Ishikawa (cell line): ENCODE measurements around the gene PRSS33.

Experiments used
- CEBPB ChIP-seq: IDR thresholded peaks from 2 replicates; pipeline ENCODE4 v1.6.1; 2012
- CREB1 ChIP-seq: IDR thresholded peaks from 2 replicates; pipeline ENCODE4 v1.6.1; 2012; ENCODE audit warnings: low read depth
- EGR1 ChIP-seq: IDR thresholded peaks from 2 replicates; pipeline ENCODE4 v1.6.1; 2012
- EP300 ChIP-seq: IDR thresholded peaks from 2 replicates; pipeline ENCODE4 v1.6.1; 2012; ENCODE audit warnings: borderline replicate concordance
- FOXM1 ChIP-seq: IDR thresholded peaks from 2 replicates; pipeline ENCODE4 v1.6.1; 2012; ENCODE audit warnings: low read depth, borderline replicate concordance
- MAX ChIP-seq: IDR thresholded peaks from 2 replicates; pipeline ENCODE4 v1.6.1; 2012
- NFIC ChIP-seq: IDR thresholded peaks from 2 replicates; pipeline ENCODE4 v1.6.1; 2012
- RAD21 ChIP-seq: IDR thresholded peaks from 2 replicates; pipeline ENCODE4 v1.6.1; 2012; ENCODE audit warnings: low read depth
- REST ChIP-seq: IDR thresholded peaks from 2 replicates; pipeline ENCODE4 v1.6.1; 2012; ENCODE audit warnings: low read depth, mild to moderate bottlenecking
- TAF1 ChIP-seq: IDR thresholded peaks from 2 replicates; pipeline ENCODE4 v1.6.1; 2012; ENCODE audit warnings: low read depth, mild to moderate bottlenecking
- TCF12 ChIP-seq: IDR thresholded peaks from 2 replicates; pipeline ENCODE4 v1.6.1; 2012; ENCODE audit warnings: low read depth
- TEAD4 ChIP-seq: IDR thresholded peaks from 2 replicates; pipeline ENCODE4 v1.6.1; 2012
- USF1 ChIP-seq: IDR thresholded peaks from 2 replicates; pipeline ENCODE4 v1.6.1; 2012
- YY1 ChIP-seq: IDR thresholded peaks from 2 replicates; pipeline ENCODE4 v1.6.1; 2012; ENCODE audit warnings: low read depth
- ZBTB7A ChIP-seq: IDR thresholded peaks from 2 replicates; pipeline ENCODE4 v1.6.1; 2012; ENCODE audit warnings: low read depth

Gene PRSS33

GRCh38 chr16:2809149-2809760 lies 21.9 kb upstream of the PRSS33 start:
- TF ChIP-seq TEAD4 (no peak), EP300 (no peak), USF1 (no peak), TCF12 (no peak), TAF1 (no peak), YY1 (no peak), CREB1 (no peak), FOXM1 (no peak), RAD21 (no peak), NFIC (no peak), REST (no peak), MAX (no peak), EGR1 (no peak), CEBPB (no peak), ZBTB7A (no peak)

- TF ChIP-seq NFIC (no peak), FOXM1 (no peak), CREB1 (no peak), EGR1 (no peak), USF1 (no peak), TEAD4 (no peak), REST (no peak), ZBTB7A (no peak), YY1 (no peak), EP300 (no peak), TAF1 (no peak), RAD21 (no peak), TCF12 (no peak), CEBPB (no peak), MAX (no peak)
Observed at GRCh38 chr16:2808181-2808580, 20.8 kb upstream of the PRSS33 start.

GRCh38 chr16:2806286-2806685 lies 18.9 kb upstream of the PRSS33 start:
- TF ChIP-seq ZBTB7A (no peak), NFIC (no peak), TEAD4 (no peak), USF1 (no peak), TCF12 (no peak), CEBPB (no peak), RAD21 (no peak), REST (no peak), EP300 (no peak), TAF1 (no peak), CREB1 (no peak), EGR1 (no peak), FOXM1 (no peak), MAX (no peak), YY1 (no peak)
